Fibroblast of lung (primary cell): ENCODE data around the gene CMSS1. TPM values are rescaled to one million over a fixed set of nuclear protein-coding genes. Genes with fewer than 3 reads are reported as not detected.

Experiments used
- DNase-seq, 2 donors: peaks; one replicate each; pipeline versions ENCODE4 v3.0.0 to v3.0.0-alpha.2; 2010; ENCODE audit warnings: low read depth in 2 of 2
- H2AFZ ChIP-seq: 2 replicates; pipeline ENCODE4 v1.5.1; 2012; ENCODE audit warnings: low read length, control low read depth, inconsistent platforms
- H3K27ac ChIP-seq: 2 replicates; pipeline ENCODE4 v1.5.1; 2011; ENCODE audit warnings: low read length, control low read depth; ENCODE audit not compliant: insufficient read depth
- H3K27me3 ChIP-seq: 2 replicates; pipeline ENCODE4 v1.5.1; 2011; ENCODE audit warnings: mild to moderate bottlenecking, low read length; ENCODE audit not compliant: control insufficient read depth, insufficient read depth
- H3K36me3 ChIP-seq: 2 replicates; pipeline ENCODE4 v1.5.1; 2011; ENCODE audit warnings: low read length; ENCODE audit not compliant: control insufficient read depth, insufficient read depth
- H3K4me1 ChIP-seq: 2 replicates; pipeline ENCODE4 v1.5.1; 2011; ENCODE audit warnings: low read length; ENCODE audit not compliant: control insufficient read depth, insufficient read depth; ENCODE audit errors: extremely low read depth
- H3K4me2 ChIP-seq: 2 replicates; pipeline ENCODE4 v1.5.1; 2011; ENCODE audit warnings: low read length, control low read depth; ENCODE audit not compliant: insufficient read depth; ENCODE audit errors: extremely low read depth
- H3K4me3 ChIP-seq, 4 experiments: fragments of 200-600 bp in 1 of 4; sonication (generic) in 1 of 4; replicated peaks in 1 of 4; 2 replicates each; pipeline ENCODE4 v1.5.1; 2011 to 2016; ENCODE audit warnings: low read length in 4 of 4, low read depth in 3 of 4, mild to moderate bottlenecking in 3 of 4, control low read depth in 2 of 4, inconsistent platforms in 1 of 4, mixed read lengths in 1 of 4; ENCODE audit not compliant: insufficient read depth in 1 of 4; ENCODE audit errors: control extremely low read depth in 1 of 4
- H3K79me2 ChIP-seq: 2 replicates; pipeline ENCODE4 v1.5.1; 2012; ENCODE audit warnings: mild to moderate bottlenecking, low read length, inconsistent platforms; ENCODE audit not compliant: control insufficient read depth, insufficient read depth
- H3K9ac ChIP-seq: 2 replicates; pipeline ENCODE4 v1.5.1; 2011; ENCODE audit warnings: mild to moderate bottlenecking, low read length, control low read depth; ENCODE audit not compliant: insufficient read depth
- H3K9me3 ChIP-seq: 2 replicates; pipeline ENCODE4 v1.5.1; 2012; ENCODE audit warnings: low read depth, low read length; ENCODE audit not compliant: control insufficient read depth, insufficient read depth
- H4K20me1 ChIP-seq: 2 replicates; pipeline ENCODE4 v1.5.1; 2011; ENCODE audit warnings: low read length; ENCODE audit not compliant: control insufficient read depth, insufficient read depth; ENCODE audit errors: extremely low read depth
- EZH2 ChIP-seq: IDR thresholded peaks from 2 replicates; pipeline ENCODE4 v1.5.1; 2012; ENCODE audit warnings: low read length, control low read depth, mild to moderate bottlenecking; ENCODE audit errors: missing control alignments
- polyA plus RNA-seq, 2 donors: library from polyadenylated mRNA; depleted of rRNA in 1 of 2; stranded (reverse) in 1 of 2; unstranded in 1 of 2; fragments of >200 nt; gene quantifications; 2 replicates each; pipeline ENCODE4 v1.2.1, GENCODE V29; 2011 to 2012; ENCODE audit warnings: missing spikeins in 1 of 2
- total RNA-seq: library from RNA; depleted of rRNA; stranded (reverse); fragments of >200 nt; gene quantifications from 2 replicates; pipeline ENCODE4 v1.2.1, GENCODE V29; 2014
- TF ChIP-seq, protein P1 (sequence below), 2 donors: IDR thresholded peaks in 1 of 2; conservative IDR thresholded peaks in 1 of 2; 1 replicate in 1 of 2; 2 replicates in 1 of 2; pipeline ENCODE4 v1.5.1; 2011 to 2012; ENCODE audit warnings: low read length in 2 of 2, control low read depth in 1 of 2, inconsistent platforms in 1 of 2, low read depth in 1 of 2, mild to moderate bottlenecking in 1 of 2

CMSS1 gene
- total and polyA plus RNA-seq, 2 donors (not counting 1 experiment from before 2014, with no cell fraction given) = 6.9 to 13.2 TPM

DNA sequence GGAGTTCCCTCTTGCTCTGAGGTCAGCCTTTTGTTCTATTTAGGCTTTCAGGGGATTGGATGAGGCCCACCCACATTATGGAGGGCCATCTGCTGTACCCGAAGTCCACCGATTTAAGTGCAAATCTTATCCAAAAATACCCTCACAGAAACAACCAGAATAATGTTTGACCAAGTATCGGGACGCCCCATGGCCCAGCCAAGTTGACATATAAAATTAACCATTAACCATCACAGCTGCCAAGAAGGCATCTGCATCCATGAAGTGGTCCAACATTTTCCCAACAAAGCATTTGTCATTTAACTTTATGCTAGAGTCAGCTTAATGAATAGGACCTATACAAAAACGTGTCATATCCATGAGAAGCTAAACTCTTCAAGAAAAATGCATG lies 396.9 kb downstream of the CMSS1 start:
- no peaks in the 10 kb centered on the region for H4K20me1 ChIP-seq
- no peak overlapping the region for H3K27ac ChIP-seq
- H2AFZ ChIP-seq = no peak overlapping the region
- H3K4me1 ChIP-seq = peaks cover 8% of the 10 kb centered on the region
- no peak overlapping the region for H3K4me2 ChIP-seq
- TF ChIP-seq, protein P1, sequence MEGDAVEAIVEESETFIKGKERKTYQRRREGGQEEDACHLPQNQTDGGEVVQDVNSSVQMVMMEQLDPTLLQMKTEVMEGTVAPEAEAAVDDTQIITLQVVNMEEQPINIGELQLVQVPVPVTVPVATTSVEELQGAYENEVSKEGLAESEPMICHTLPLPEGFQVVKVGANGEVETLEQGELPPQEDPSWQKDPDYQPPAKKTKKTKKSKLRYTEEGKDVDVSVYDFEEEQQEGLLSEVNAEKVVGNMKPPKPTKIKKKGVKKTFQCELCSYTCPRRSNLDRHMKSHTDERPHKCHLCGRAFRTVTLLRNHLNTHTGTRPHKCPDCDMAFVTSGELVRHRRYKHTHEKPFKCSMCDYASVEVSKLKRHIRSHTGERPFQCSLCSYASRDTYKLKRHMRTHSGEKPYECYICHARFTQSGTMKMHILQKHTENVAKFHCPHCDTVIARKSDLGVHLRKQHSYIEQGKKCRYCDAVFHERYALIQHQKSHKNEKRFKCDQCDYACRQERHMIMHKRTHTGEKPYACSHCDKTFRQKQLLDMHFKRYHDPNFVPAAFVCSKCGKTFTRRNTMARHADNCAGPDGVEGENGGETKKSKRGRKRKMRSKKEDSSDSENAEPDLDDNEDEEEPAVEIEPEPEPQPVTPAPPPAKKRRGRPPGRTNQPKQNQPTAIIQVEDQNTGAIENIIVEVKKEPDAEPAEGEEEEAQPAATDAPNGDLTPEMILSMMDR (conservative IDR thresholded peaks at IDR 0.05 in 1 of 2, IDR thresholded peaks at IDR 0.05 in 1 of 2; ENCODE audit: low read depth in 1 of 2, low read length in 2 of 2) = no peak
- TF ChIP-seq EZH2 = no peak
- no peak overlapping the region for H3K9ac ChIP-seq
- no peak for DNase-seq
- no peaks in the 10 kb centered on the region for H3K27me3 ChIP-seq
- no peaks in the 10 kb centered on the region for H3K36me3 ChIP-seq
- H3K9me3 ChIP-seq = no peaks in the 10 kb centered on the region
- no peak overlapping the region for H3K4me3 ChIP-seq
- H3K79me2 ChIP-seq = no peaks in the 10 kb centered on the region

DNA sequence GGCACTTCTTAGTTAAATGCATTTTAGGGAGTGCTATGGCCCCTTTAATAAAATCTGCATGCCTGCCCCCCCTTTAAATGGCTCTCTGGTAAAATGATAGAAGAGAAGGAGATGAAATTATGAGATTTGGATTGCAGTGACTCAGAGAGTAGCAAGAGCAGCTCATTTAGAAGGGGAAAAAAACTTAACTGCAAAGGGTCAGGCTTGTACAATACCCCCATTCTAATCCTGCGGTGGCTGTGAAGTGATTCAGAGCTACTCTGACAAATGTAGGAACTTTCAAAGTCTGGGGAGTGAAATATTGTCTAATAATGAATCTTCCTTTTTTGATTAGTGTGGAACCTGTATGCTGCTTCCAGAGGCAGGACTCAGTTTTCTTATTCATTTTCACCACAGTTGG lies 399.1 kb downstream of the CMSS1 start:
- no peaks in the 10 kb centered on the region for H3K79me2 ChIP-seq
- DNase-seq = peak in 1 of 2 donors; percentile 90
- H3K4me2 ChIP-seq = no peak overlapping the region
- no peaks in the 10 kb centered on the region for H4K20me1 ChIP-seq
- H3K4me1 ChIP-seq = no peaks in the 10 kb centered on the region
- H3K9me3 ChIP-seq = no peaks in the 10 kb centered on the region
- no peak overlapping the region for H3K4me3 ChIP-seq
- H3K9ac ChIP-seq = no peak overlapping the region
- TF ChIP-seq EZH2 = no peak
- TF ChIP-seq, protein P1 (conservative IDR thresholded peaks at IDR 0.05 in 1 of 2, IDR thresholded peaks at IDR 0.05 in 1 of 2; ENCODE audit: low read depth in 1 of 2, low read length in 2 of 2) = no peak
- H3K36me3 ChIP-seq = no peaks in the 10 kb centered on the region
- H2AFZ ChIP-seq = no peak overlapping the region
- no peak overlapping the region for H3K27ac ChIP-seq
- H3K27me3 ChIP-seq = no peaks in the 10 kb centered on the region

DNA sequence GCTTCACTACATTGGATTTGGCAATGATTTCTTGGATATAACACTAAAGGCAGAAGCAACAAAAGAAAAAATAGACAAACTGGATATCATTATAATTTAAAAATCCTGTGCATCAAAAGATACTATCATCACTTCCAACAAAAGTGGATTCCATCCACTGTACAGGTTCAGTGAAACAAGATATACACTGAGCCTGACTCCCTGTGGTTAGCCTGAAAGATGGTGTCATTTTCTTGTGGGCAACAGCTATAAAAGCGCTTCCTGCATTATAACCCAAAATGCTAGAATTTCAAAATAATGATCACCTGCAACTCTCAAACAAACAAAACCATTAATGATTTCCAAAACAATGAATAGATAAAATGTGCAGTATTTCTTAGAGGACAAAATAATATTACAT lies 403.5 kb downstream of the CMSS1 start:
- H3K36me3 ChIP-seq = no peaks in the 10 kb centered on the region
- no peak for DNase-seq
- TF ChIP-seq, protein P1 (conservative IDR thresholded peaks at IDR 0.05 in 1 of 2, IDR thresholded peaks at IDR 0.05 in 1 of 2; ENCODE audit: low read depth in 1 of 2, low read length in 2 of 2) = no peak
- TF ChIP-seq EZH2 = no peak
- no peak overlapping the region for H3K4me3 ChIP-seq
- H2AFZ ChIP-seq = no peak overlapping the region
- H3K27ac ChIP-seq = no peak overlapping the region
- no peaks in the 10 kb centered on the region for H3K4me1 ChIP-seq
- no peaks in the 10 kb centered on the region for H4K20me1 ChIP-seq
- H3K9me3 ChIP-seq = no peaks in the 10 kb centered on the region
- H3K4me2 ChIP-seq = no peak overlapping the region
- no peaks in the 10 kb centered on the region for H3K27me3 ChIP-seq
- no peak overlapping the region for H3K9ac ChIP-seq
- H3K79me2 ChIP-seq = no peaks in the 10 kb centered on the region
